Esophagus muscularis mucosa (tissue), 3 donors: ENCODE measurements around the gene CLDN9.

ENCODE experiments used
- EP300 ChIP-seq: sonication (generic); formaldehyde crosslinking; IDR thresholded peaks from one replicate; pipeline ENCODE4 v1.6.1; 2017; ENCODE audit warnings: antibody characterized with exemption
- TF ChIP-seq, protein P1 (sequence below), 3 experiments: fragments of 200-600 bp in 2 of 3; fragments of 450-650 bp in 1 of 3; sonication (generic) in 2 of 3; IDR thresholded peaks; one replicate each; pipeline ENCODE4 v1.5.1; 2017 to 2019; ENCODE audit warnings: antibody characterized with exemption in 3 of 3, mild to moderate bottlenecking in 2 of 3, moderate library complexity in 1 of 3

DNA sequence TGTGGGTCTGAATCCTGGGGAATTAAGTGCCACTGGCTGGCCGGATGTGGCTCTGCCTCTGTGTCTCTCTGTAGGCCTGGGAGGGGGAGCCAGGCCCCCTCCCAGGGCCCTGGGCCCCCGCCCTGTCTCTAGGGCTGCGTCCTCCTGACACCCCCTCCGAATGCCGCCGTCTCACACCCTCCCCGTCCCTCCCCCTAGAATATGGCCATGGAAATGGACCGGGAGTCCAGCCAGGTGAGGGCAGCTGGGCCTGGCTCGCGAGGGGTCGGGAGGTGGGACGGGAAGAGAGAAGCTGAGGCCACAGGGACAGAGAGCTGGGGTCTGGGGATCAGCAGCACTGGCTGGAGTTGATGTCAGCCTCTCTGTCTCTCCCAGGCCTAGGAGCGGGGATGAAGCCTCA lies 16.4 kb upstream of the CLDN9 start:
- TF ChIP-seq EP300 = no peak
- TF ChIP-seq, protein P1, sequence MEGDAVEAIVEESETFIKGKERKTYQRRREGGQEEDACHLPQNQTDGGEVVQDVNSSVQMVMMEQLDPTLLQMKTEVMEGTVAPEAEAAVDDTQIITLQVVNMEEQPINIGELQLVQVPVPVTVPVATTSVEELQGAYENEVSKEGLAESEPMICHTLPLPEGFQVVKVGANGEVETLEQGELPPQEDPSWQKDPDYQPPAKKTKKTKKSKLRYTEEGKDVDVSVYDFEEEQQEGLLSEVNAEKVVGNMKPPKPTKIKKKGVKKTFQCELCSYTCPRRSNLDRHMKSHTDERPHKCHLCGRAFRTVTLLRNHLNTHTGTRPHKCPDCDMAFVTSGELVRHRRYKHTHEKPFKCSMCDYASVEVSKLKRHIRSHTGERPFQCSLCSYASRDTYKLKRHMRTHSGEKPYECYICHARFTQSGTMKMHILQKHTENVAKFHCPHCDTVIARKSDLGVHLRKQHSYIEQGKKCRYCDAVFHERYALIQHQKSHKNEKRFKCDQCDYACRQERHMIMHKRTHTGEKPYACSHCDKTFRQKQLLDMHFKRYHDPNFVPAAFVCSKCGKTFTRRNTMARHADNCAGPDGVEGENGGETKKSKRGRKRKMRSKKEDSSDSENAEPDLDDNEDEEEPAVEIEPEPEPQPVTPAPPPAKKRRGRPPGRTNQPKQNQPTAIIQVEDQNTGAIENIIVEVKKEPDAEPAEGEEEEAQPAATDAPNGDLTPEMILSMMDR (IDR thresholded peaks at IDR 0.05) = no peak
